GM21423 (cell line): Measurements from ENCODE around the gene COX17.

Experiments
- ATAC-seq: cut with Tn5 transposase; IDR thresholded peaks from one replicate; pipeline ENCODE4 v1.9.1; 2021; ENCODE audit warnings: mild to moderate bottlenecking, moderate library complexity; ENCODE audit not compliant: unreplicated experiment

The COX17 gene

DNA sequence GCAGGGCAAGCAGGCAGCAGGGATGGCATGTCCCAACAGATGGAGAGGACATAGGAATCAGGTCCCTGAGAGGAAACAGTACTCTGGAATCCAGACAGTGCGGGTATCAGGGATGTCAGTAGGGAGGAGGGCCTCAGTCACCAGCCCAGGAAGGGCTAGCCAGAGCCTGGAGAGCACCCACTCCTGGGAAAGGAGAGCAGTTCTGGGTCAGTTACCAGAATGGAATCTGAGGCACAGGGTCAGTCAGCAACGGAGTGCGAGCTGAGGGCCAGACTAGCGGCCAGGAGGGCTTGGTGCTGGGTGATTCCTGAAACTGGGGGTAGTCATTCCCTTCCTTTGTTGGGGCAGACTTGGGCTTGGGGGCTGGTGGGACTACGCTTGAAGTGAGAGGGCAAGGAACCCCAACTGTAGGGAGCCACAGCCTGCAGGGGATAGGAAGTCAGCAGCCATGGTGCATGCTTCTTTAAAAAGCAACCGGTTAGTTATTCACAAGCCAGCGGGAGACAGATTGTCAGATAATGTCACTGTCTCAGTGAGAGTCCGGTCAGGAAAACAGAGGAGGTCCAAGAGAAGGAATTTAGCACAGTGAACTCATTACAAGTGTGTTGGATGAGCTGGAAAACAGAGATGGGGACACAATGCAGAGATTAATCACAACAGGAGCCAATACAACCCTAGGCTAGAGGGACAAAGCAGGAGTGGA lies 51.6 kb downstream of the COX17 start:
- no peak for ATAC-seq

DNA sequence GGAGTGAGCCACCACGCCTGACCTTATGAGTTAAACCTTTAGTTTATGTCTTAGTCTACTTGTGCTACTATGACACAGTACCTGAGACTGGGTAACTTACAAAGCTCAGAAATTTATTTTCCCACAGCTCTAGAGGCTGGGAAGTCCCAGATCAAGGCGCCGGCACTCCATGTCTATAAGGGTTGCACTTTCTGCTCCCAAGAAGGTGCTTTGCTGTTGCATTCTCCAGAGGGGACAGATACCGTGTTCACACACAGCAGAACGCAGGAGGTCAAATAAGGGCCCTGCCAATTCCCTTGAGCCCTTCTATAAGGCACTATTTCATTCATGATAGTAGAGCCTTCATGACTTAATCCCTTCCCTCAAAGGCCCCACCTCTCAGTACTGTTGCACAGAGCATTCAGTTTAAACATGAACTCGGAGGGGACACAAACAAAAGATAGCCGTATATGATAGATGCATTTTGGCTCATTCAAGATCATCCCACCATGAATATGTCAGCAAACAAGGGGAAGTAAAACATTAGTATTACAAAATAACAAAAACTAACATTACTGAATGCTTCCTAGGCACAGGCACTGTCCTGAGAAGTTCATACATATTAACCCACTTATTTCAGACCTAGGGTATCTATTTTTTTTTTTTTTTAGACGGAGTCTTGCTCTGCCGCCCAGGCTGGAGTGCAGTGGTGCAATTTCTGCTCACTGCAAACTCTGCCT lies 53.0 kb downstream of the COX17 start:
- ATAC-seq: no peak

DNA sequence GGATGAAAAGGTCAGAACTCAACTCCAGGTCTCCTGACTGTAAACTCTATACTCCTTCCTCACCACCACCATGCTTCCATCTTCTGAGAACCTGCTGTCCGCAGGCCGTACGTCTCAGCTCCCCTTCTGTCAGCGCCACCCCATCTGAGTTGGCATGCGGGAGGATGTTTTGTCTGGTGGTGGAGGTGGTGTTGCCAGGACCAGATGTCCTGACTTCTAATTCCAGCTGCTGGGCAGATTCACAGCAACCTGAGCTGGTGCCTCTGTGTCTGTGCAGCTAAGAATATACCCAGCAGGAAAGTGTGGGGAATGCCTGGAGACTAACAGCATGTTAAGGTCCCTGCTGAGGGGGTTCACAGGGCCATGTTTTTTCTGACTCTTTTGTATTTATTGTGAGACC lies 56.3 kb downstream of the COX17 start:
- no peak for ATAC-seq
